ENCODE data around the gene MACROD2.

Gene MACROD2

GRCh38 chr20:14744723-14745122 is 749.4 kb downstream of the MACROD2 start:
- no peak for DNase-seq (ENCODE audit: low read depth, low spot score)

- no peak for DNase-seq (ENCODE audit: low read depth, low spot score)
Observed at GRCh38 chr20:14745830-14746229, 750.5 kb downstream of the MACROD2 start.

DNA sequence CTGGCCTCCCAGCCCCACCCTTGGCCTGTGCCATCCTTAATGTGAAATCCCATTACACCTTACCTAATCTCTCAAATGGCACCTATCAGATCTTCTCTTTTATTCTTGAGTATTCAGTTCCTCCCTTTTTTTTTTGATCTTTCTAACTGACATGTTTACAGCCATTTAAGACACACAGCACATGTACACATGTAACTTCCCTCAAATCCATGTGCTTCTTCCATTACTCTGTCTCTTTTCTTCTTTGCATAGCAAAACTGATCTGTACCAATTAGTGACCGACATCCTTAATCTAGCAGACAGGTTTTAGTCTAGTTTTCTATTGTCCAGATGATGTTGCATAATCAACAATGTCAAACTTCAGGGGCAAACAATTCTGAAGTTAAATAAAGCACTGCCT is 755.9 kb downstream of the MACROD2 start:
- no peak for DNase-seq (ENCODE audit: low read depth, low spot score)

DNA sequence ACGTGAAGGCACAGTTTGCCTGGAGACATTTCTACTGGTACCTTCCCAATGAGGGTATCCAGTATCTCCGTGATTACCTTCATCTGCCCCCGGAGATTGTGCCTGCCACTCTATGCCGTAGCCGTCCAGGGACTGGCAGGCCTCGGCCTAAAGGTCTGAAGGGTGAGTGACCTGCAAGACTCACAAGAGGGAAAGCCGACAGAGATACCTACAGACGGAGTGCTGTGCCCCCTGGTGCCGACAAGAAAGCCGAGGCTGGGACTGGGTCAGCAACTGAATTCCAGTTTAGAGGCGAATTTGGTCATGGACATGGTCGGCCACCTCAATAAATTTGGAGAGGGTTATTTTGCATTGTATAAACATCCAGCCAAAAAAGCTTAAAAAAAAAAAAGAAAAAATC is 762.4 kb downstream of the MACROD2 start:
- DNase-seq (ENCODE audit: low read depth, low spot score), result no peak

DNA sequence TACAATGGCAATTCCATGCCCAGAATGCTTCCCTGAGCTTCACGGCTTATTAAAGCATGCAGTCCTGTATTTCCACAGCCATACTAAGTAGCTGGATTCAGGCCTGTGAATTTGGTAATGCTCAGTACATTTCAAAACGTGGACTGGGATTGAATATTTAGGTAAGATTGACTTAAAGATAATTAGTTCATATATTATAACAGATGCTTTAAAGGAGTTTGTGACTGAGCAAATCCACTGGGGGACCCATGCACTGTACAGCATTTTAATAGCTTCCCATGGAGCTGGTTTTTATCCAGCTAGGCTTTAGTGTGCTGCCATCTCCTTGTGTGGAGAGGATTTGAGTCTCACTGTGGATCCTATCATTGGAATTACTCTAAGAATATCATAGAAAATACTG is 763.0 kb downstream of the MACROD2 start:
- no peak for DNase-seq (ENCODE audit: low read depth, low spot score)

GRCh38 chr20:14759979-14760378 is 764.7 kb downstream of the MACROD2 start:
- DNase-seq (ENCODE audit: low read depth, low spot score), result no peak

- DNase-seq (ENCODE audit: low read depth, low spot score), result no peak
Observed at GRCh38 chr20:14761903-14762302, 766.6 kb downstream of the MACROD2 start.

DNA sequence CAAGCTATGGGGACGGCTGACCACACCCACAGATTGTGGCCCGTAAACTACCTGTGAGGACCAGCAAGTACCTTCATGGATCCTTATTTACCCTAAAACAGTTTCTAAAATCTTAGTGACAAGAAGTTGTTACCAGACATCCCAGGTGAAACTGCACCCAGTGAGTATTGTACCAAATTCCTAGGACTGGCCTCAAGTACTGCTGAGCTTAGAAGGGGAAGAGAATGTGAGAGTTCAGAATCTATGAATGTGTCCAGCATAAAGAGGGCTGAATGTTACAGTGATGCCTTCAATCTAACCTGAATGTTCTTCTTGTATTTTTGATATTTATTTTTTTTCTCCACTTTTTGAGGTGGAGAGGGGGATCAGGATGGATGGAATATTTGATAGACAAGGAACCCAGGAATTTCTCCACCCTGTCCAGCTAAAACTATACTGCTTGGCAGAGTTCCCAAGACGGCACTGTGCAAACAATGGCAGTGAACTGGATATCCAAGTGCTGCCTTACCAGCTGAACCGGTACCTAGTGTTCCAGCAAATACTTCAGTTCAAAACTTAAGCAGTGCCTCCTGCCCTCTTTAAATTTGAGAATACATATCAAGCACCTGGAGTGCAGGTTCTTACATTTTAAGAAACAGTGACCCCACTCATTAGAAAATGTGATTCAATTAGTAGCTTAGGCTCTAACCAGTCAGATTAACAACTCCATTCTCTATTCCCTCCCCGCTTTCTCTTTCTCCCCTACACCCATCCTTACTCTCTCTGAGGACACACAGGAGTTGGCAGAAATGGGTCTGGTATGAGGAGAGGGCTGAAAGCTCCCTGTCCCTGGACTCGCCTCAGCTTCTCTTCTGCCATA is 769.4 kb downstream of the MACROD2 start:
- DNase-seq (ENCODE audit: low read depth, low spot score), result no peak

GRCh38 chr20:14765370-14765701 is 770.0 kb downstream of the MACROD2 start:
- DNase-seq (ENCODE audit: low read depth, low spot score), result no peak

GRCh38 chr20:14773486-14773885 is 778.2 kb downstream of the MACROD2 start:
- no peak for DNase-seq (ENCODE audit: low read depth, low spot score)

DNA sequence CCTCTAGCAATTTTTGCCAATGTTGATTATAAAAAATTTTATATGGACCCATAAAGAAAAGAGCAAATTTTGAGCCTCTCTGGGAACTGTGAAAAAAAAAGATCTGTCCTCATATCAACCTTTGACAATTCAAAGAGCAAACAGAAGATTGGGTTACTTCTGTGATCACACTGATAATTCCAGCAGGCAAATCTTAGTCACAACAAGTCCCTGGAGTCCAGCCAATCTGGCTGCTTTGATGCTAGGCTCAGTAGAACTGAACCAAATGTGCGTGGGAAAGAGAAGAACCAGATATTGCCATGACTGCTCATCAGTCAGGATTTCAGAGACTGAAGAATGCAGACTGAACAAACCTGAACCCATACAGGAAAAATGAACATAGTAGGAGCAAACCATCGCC is 780.5 kb downstream of the MACROD2 start:
- DNase-seq (ENCODE audit: low read depth, low spot score), result no peak

DNA sequence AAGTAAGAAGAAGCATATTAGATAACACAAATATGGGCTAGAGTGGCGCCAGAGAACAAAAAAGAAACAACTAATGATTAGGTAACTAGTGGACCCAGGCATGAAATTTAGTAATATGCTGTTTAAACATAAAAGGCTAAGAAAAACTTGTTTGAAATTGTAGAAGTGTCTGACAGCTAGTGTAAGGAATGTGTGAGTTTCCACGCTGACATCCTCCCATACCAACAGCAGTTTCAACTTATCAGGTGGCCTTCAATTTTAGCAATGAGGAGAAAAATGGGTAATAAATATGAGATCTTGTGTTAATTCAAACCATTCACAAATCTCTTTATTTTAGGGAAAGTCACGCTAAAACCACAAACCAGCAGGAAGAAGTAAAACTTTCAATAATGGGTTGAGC is 782.3 kb downstream of the MACROD2 start:
- DNase-seq (ENCODE audit: low read depth, low spot score), result no peak

DNA sequence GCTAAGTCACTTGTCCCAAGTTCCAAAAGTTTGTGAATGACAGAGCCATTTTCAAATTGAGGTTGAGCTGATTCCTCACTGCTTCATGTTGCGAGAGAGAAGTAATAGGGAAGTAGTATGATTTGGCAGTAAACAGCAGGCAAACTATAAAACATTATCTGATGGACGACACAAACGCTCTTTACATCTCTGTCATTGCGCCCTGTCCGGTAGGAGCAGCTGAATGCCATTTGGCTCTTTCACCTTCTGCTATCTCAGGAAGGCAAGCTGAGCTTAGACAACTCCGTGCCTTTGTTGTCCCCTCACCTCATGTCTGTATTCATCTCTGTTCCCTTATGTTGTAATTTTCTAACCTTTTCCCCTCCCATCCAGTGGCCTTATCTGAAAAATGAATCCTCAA is 782.8 kb downstream of the MACROD2 start:
- no peak for DNase-seq (ENCODE audit: low read depth, low spot score)

GRCh38 chr20:14778875-14779274 is 783.6 kb downstream of the MACROD2 start:
- no peak for DNase-seq (ENCODE audit: low read depth, low spot score)

- DNase-seq (ENCODE audit: low read depth, low spot score), result no peak
Observed at GRCh38 chr20:14780508-14780907, 785.2 kb downstream of the MACROD2 start.

DNA sequence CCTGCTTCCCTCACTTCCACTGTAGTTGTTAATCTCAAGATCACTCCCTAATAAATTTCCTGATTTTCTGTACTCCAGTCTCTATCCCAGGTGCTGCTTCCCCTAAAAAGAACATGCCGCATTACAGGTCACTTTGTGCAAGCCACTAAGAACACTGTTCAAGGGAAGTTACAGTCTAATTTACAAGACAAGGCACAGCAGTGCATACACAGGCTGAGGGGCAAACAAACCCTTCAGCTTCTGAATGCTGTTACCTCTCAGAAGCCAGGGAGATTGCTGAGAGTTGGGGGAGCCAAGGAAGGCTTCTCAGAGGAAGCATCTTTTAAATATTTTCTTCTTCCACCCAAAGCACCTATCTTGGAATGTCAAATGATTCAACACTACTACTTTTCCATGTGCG is 787.4 kb downstream of the MACROD2 start:
- no peak for DNase-seq (ENCODE audit: low read depth, low spot score)

- DNase-seq (ENCODE audit: low read depth, low spot score), result no peak
Observed at GRCh38 chr20:14783766-14784165, 788.5 kb downstream of the MACROD2 start.

GRCh38 chr20:14785065-14785743 is 789.9 kb downstream of the MACROD2 start:
- no peak for DNase-seq (ENCODE audit: low read depth, low spot score)

GRCh38 chr20:14790190-14790589 is 794.9 kb downstream of the MACROD2 start:
- no peak for DNase-seq (ENCODE audit: low read depth, low spot score)

DNA sequence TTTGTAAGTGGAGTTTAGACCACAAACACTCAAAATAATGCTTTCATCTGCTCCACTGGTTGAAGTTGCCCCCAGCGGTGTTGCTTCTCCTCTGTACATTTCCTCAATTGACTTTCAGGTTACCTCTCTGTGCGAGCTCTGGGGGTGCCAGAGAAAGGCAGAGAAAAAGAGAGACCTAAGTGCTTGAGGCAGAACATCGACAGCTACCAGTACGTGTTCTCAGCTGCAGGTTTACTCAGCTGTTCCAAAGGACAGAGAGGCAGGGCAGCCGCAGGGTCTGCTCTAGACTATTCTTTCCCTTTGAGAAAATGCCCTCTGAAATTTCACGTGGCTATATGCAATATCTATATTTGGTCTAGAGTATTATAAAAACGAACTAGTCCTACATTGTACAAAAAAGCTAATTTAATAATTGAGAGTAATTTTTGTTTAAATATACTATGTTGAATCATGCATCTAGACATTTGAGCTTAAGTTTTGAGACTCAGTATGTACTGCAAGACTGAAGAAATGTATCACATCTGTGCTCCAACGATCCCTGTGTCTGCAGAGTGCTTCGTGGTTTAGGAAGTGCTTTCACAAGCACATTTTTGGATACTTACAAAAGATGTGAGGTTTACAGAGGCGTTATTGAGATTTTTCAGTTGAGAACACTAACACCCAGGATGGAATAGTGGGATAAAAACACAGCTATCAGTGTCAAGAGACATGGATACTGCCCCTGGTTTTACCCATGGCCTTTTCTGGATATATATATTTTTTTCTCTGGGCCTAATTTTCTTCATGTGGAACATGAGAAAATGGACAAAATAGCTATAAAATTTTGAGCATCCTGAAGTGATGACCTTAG is 795.7 kb downstream of the MACROD2 start:
- DNase-seq (ENCODE audit: low read depth, low spot score), result no peak

- no peak for DNase-seq (ENCODE audit: low read depth, low spot score)
Observed at GRCh38 chr20:14792915-14793314, 797.6 kb downstream of the MACROD2 start.

DNA sequence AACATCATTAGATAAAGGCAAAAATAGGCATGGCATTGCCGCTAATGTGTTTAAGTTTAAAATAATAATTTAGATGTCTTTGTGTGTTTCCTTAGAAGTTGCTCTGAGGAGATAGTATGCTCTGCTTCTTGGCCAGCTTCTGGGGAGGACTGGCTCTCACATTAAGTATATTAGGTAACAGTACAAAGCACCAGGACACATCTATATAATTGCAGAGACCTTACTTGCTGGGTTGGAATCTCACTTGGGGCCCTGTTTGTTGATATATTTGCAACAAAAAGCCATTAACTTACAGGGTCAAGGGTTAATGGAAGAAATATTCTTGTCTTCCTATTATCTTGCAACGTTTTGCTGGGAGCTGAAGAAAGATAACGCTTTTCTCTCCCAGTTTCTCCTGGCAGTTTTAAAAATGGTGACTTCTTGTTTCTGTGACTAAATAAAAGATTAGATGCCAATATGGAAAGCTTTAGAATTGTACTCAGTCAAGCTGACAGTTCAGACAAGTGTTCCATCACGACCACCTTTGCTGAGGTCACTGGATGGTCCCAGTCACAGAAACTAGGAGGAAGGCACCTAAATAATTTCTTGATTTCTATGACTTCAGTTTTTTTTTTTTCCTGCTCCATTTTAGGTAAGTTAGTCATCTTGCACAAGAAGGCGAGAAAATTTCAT is 804.4 kb downstream of the MACROD2 start:
- DNase-seq (ENCODE audit: low read depth, low spot score), result no peak
